Suprapubic skin (tissue), 4 donors: ENCODE measurements around the gene NUP93. TPM values are rescaled to one million over a fixed set of nuclear protein-coding genes. Genes with fewer than 3 reads are reported as not detected.

ENCODE experiments used
- DNase-seq, 2 donors: peaks; one replicate each; pipeline ENCODE4 v3.0.0-alpha.2; 2019; ENCODE audit warnings: low spot score in 2 of 2
- H3K27ac ChIP-seq: fragments of 200-600 bp; sonication (generic); one replicate; pipeline ENCODE4 v1.5.1; 2019
- H3K27me3 ChIP-seq: fragments of 200-600 bp; sonication (generic); one replicate; pipeline ENCODE4 v1.5.1; 2019
- H3K36me3 ChIP-seq: fragments of 200-600 bp; sonication (generic); one replicate; pipeline ENCODE4 v1.5.1; 2019
- H3K4me1 ChIP-seq: fragments of 200-600 bp; sonication (generic); one replicate; pipeline ENCODE4 v1.5.1; 2019
- H3K4me3 ChIP-seq: fragments of 200-600 bp; sonication (generic); one replicate; pipeline ENCODE4 v1.5.1; 2019; ENCODE audit warnings: mild to moderate bottlenecking
- H3K9me3 ChIP-seq: fragments of 200-600 bp; sonication (generic); one replicate; pipeline ENCODE4 v1.5.1; 2019
- EP300 ChIP-seq: sonication (generic); formaldehyde crosslinking; IDR thresholded peaks from one replicate; pipeline ENCODE4 v1.6.1; 2017; ENCODE audit warnings: antibody characterized with exemption
- POLR2A ChIP-seq, 2 donors: fragments of 450-650 bp; IDR thresholded peaks; one replicate each; pipeline ENCODE4 v1.6.1; 2017; ENCODE audit warnings: antibody characterized with exemption in 2 of 2, mild to moderate bottlenecking in 2 of 2, moderate library complexity in 2 of 2
- POLR2AphosphoS5 ChIP-seq, 3 donors: sonication (generic); formaldehyde crosslinking; IDR thresholded peaks; one replicate each; pipeline ENCODE4 v1.6.1; 2017; ENCODE audit warnings: antibody characterized with exemption in 3 of 3
- WGBS: methylation state at CpG from one replicate; pipeline ENCODE4 v1.1.5; 2018; 5-methylcytosine and 5-hydroxymethylcytosine counted together
- total RNA-seq, 4 donors: library from RNA; depleted of rRNA; stranded (reverse); fragments of >200 nt; gene quantifications; one replicate each; pipeline ENCODE4 v1.1.0, GENCODE V29; 2016
- TF ChIP-seq, protein P1 (sequence below), 2 donors: fragments of 200-600 bp in 1 of 2; fragments of 450-650 bp in 1 of 2; sonication (generic) in 1 of 2; IDR thresholded peaks; one replicate each; pipeline ENCODE4 v1.5.1; 2016 to 2019; ENCODE audit warnings: antibody characterized with exemption in 2 of 2, mild to moderate bottlenecking in 1 of 2, moderate library complexity in 1 of 2

The NUP93 gene
- total RNA-seq, 4 donors from 2014 or later: 27.9 to 56.6 (median 44.1) TPM

GRCh38 chr16:56895813-56896212 lies 165.9 kb downstream of the NUP93 start:
- DNase-seq: no peak
- Histone ChIP-seq H3K4me1 (no peaks in the 10 kb centered on the region), H3K36me3 (no peaks in the 10 kb centered on the region), H3K4me3 (no peak overlapping the region), H3K27ac (no peak overlapping the region), H3K9me3 (no peaks in the 10 kb centered on the region), H3K27me3 (no peaks in the 10 kb centered on the region)
- no peak for TF ChIP-seq EP300
- TF ChIP-seq, protein P1, sequence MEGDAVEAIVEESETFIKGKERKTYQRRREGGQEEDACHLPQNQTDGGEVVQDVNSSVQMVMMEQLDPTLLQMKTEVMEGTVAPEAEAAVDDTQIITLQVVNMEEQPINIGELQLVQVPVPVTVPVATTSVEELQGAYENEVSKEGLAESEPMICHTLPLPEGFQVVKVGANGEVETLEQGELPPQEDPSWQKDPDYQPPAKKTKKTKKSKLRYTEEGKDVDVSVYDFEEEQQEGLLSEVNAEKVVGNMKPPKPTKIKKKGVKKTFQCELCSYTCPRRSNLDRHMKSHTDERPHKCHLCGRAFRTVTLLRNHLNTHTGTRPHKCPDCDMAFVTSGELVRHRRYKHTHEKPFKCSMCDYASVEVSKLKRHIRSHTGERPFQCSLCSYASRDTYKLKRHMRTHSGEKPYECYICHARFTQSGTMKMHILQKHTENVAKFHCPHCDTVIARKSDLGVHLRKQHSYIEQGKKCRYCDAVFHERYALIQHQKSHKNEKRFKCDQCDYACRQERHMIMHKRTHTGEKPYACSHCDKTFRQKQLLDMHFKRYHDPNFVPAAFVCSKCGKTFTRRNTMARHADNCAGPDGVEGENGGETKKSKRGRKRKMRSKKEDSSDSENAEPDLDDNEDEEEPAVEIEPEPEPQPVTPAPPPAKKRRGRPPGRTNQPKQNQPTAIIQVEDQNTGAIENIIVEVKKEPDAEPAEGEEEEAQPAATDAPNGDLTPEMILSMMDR (IDR thresholded peaks at IDR 0.05): no peak
- no peak for TF ChIP-seq POLR2AphosphoS5 (IDR thresholded peaks at IDR 0.05)
- no peak for TF ChIP-seq POLR2A (IDR thresholded peaks at IDR 0.05)
- 90% methylated on average over 4 of the region's 4 CpGs for WGBS

- TF ChIP-seq EP300 (no peak), POLR2AphosphoS5 (IDR thresholded peaks at IDR 0.05) (no peak), POLR2A (IDR thresholded peaks at IDR 0.05) (no peak)
- TF ChIP-seq, protein P1 (IDR thresholded peaks at IDR 0.05): no peak
- 67% methylated on average over 2 of the region's 3 CpGs for WGBS
- no peaks in the 10 kb centered on the region for H3K4me1 ChIP-seq
- no peak overlapping the region for H3K27ac ChIP-seq
- no peak overlapping the region for H3K4me3 ChIP-seq
- no peaks in the 10 kb centered on the region for H3K9me3 ChIP-seq
- no peak for DNase-seq
- H3K27me3 ChIP-seq: no peaks in the 10 kb centered on the region
- no peaks in the 10 kb centered on the region for H3K36me3 ChIP-seq
Measured at GRCh38 chr16:56896244-56896643, 166.3 kb downstream of the NUP93 start.

DNA sequence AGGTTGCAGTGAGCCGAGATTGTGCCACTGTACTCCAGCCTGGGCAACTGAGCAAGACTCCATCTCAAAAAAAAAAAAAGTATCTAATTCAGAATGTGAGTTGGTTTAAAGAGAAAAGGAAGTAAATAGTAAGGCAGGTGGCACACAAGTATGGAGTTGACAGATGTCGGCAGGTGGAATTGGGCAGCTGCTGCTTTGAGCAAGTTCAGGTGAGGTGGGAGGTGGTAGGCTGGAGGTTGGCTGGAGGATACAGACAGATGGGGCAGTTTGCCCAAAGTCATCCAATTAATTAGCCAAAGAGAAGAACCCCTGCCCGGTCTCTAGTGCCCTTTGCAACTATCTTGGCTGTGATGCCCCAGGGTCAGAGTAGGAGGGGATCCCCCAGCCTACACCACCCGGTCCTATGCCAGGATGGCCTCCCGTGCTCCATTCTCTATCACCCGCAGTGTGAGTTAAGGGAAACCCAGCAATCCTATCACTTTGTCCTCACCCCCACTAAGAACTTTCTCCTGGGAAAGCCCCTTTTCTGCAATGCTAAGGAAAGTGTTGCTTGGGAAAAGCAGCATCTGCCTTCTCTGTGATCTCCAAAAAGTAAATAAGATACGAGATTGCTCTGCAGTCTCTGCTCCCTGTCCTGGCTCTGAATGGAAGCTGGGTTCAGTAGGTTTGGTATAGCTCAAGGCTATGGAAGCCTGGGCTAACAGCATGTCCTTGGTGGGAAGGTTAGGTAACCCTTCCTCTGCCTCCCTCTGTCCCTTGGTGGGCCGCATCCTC lies 167.3 kb downstream of the NUP93 start:
- Histone ChIP-seq H3K9me3 (no peaks in the 10 kb centered on the region), H3K4me3 (no peak overlapping the region), H3K27me3 (no peaks in the 10 kb centered on the region), H3K27ac (no peak overlapping the region), H3K4me1 (no peaks in the 10 kb centered on the region), H3K36me3 (no peaks in the 10 kb centered on the region)
- TF ChIP-seq EP300: no peak
- no peak for TF ChIP-seq POLR2A (IDR thresholded peaks at IDR 0.05)
- TF ChIP-seq, protein P1 (IDR thresholded peaks at IDR 0.05): no peak
- TF ChIP-seq POLR2AphosphoS5 (IDR thresholded peaks at IDR 0.05): no peak
- WGBS: 81% methylated on average over 8 of the region's 8 CpGs
- DNase-seq: no peak

DNA sequence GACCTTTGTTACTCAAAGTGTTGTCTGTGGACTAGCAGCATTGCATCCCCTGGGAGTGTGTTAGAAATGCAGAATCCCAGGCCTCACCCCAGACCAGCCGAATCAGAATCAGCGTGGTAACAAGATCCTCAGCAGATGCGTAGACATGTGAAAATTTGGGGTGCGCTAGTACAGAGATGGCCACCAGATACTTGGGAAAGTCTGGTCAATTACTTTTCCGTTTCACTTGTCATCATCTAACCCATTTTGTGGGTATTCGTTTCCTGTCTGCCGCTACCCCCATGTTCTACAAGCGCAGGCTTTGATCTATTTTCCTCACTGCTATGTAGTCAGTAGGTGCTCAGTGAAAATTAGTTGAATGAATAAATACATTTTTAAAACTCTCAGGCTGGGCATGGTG lies 168.9 kb downstream of the NUP93 start:
- H3K27ac ChIP-seq: no peak overlapping the region
- no peak for DNase-seq
- H3K27me3 ChIP-seq: no peaks in the 10 kb centered on the region
- no peaks in the 10 kb centered on the region for H3K4me1 ChIP-seq
- WGBS: 87% methylated on average over 8 of the region's 8 CpGs
- no peak overlapping the region for H3K4me3 ChIP-seq
- TF ChIP-seq POLR2AphosphoS5 (IDR thresholded peaks at IDR 0.05): no peak
- TF ChIP-seq EP300: no peak
- TF ChIP-seq, protein P1 (IDR thresholded peaks at IDR 0.05): no peak
- no peak for TF ChIP-seq POLR2A (IDR thresholded peaks at IDR 0.05)
- H3K9me3 ChIP-seq: no peaks in the 10 kb centered on the region
- H3K36me3 ChIP-seq: no peaks in the 10 kb centered on the region

Other genes with a start within 250 kb of the NUP93 start
- gene BBS2, start 210.1 kb upstream of the NUP93 start, total RNA-seq: 100 to 1,000 TPM in 2 of 4 donors, 10 to 100 TPM in 2; 79.2 to 237 (median 99.2) TPM
- gene MT4, start 165.1 kb upstream of the NUP93 start, total RNA-seq: 1,000 to 10,000 TPM in 1 of 4 donors, 100 to 1,000 TPM in 2, not detected in 1; 113 to 1,552 (median 179) TPM
- gene MT3, start 140.6 kb upstream of the NUP93 start, total RNA-seq: not detected
- gene MT2A, start 121.5 kb upstream of the NUP93 start, total RNA-seq: 1,000 to 10,000 TPM in 1 of 4 donors, 100 to 1,000 TPM in 3; 375 to 1,014 (median 463) TPM
- gene MT1E, start 104.3 kb upstream of the NUP93 start, total RNA-seq: 1,000 to 10,000 TPM in 1 of 4 donors, 100 to 1,000 TPM in 3; 454 to 1,259 (median 584) TPM
- gene MT1M, start 97.5 kb upstream of the NUP93 start, total RNA-seq: 10 to 100 TPM; 13.6 to 41.7 (median 20.5) TPM
- 10 to 100 TPM in 3 of 4 donors, 1 to 10 TPM in 1; 5.2 to 93.7 (median 29.4) TPM for gene MT1A, start 91.5 kb upstream of the NUP93 start, total RNA-seq
- not detected for gene MT1B, start 78.2 kb upstream of the NUP93 start, total RNA-seq
- gene MT1F, start 72.2 kb upstream of the NUP93 start, total RNA-seq: 10 to 100 TPM in 3 of 4 donors, 1 to 10 TPM in 1; 5.6 to 16.6 (median 12.9) TPM
- gene MT1G, start 62.1 kb upstream of the NUP93 start, total RNA-seq: 100 to 1,000 TPM in 1 of 4 donors, 10 to 100 TPM in 3; 35.9 to 117 (median 62.7) TPM
- 10 to 100 TPM in 2 of 4 donors, 1 to 10 TPM in 2; 1.9 to 23.9 (median 11.9) TPM for gene MT1H, start 60.3 kb upstream of the NUP93 start, total RNA-seq
- 1,000 to 10,000 TPM; 2,588 to 6,426 (median 4,304) TPM for gene MT1X, start 47.7 kb upstream of the NUP93 start, total RNA-seq
- gene SLC12A3, start 135.1 kb downstream of the NUP93 start, total RNA-seq: under 1 TPM in 1 of 4 donors, not detected in 3; 0.13 TPM
- 100 to 1,000 TPM; 146 to 246 (median 160) TPM for gene HERPUD1, start 202.0 kb downstream of the NUP93 start, total RNA-seq
- 1 to 10 TPM in 1 of 4 donors, under 1 TPM in 1, not detected in 2; 0.72 to 1.7 TPM for gene CETP, start 231.8 kb downstream of the NUP93 start, total RNA-seq